Fibroblast of the aortic adventitia (primary cell): ENCODE data around the gene POLR2J. TPM values are rescaled to one million over a fixed set of nuclear protein-coding genes. Genes with fewer than 3 reads are reported as not detected.

Experiments
- DNase-seq: peaks from one replicate; pipeline ENCODE4 v3.0.0-alpha.2; 2010; ENCODE audit warnings: low read depth
- H3K4me3 ChIP-seq: 2 replicates; pipeline ENCODE4 v1.5.1; 2011; ENCODE audit warnings: low read depth, mild to moderate bottlenecking, control low read depth, low read length, moderate library complexity
- total RNA-seq: library from RNA; depleted of rRNA; stranded (reverse); fragments of >200 nt; gene quantifications from 2 replicates; pipeline ENCODE4 v1.2.3, GENCODE V29; 2012; ENCODE audit warnings: low replicate concordance
- TF ChIP-seq, protein P1 (sequence below): IDR thresholded peaks from 2 replicates; pipeline ENCODE4 v1.5.1; 2011; ENCODE audit warnings: mild to moderate bottlenecking, low read length, control low read depth, inconsistent platforms; ENCODE audit not compliant: insufficient read depth

Gene POLR2J
- total RNA-seq, 1 donor, result 34.0 TPM

DNA sequence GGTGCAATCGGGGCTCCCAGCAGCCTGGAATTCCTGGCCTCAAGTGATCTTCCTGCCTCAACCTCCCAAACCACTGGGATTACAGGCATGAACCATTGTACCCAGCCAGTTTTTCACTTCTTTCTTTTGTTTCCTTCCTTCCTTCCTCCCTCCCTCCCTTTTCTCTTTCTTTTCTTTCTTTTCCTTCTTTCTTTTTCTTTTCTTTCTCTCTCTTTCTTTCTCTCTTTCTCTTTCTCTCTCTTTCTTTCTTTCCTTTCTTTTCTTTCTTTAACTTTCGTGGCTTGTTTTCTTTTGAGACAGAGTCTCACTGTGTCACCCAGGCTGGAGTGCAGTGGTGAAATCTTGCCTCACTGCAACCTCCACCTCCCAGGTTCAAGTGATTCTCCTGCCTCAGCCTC is 33.0 kb downstream of the POLR2J start:
- TF ChIP-seq, protein P1, sequence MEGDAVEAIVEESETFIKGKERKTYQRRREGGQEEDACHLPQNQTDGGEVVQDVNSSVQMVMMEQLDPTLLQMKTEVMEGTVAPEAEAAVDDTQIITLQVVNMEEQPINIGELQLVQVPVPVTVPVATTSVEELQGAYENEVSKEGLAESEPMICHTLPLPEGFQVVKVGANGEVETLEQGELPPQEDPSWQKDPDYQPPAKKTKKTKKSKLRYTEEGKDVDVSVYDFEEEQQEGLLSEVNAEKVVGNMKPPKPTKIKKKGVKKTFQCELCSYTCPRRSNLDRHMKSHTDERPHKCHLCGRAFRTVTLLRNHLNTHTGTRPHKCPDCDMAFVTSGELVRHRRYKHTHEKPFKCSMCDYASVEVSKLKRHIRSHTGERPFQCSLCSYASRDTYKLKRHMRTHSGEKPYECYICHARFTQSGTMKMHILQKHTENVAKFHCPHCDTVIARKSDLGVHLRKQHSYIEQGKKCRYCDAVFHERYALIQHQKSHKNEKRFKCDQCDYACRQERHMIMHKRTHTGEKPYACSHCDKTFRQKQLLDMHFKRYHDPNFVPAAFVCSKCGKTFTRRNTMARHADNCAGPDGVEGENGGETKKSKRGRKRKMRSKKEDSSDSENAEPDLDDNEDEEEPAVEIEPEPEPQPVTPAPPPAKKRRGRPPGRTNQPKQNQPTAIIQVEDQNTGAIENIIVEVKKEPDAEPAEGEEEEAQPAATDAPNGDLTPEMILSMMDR, result no peak
- no peak for DNase-seq
- H3K4me3 ChIP-seq, result no peak overlapping the region

DNA sequence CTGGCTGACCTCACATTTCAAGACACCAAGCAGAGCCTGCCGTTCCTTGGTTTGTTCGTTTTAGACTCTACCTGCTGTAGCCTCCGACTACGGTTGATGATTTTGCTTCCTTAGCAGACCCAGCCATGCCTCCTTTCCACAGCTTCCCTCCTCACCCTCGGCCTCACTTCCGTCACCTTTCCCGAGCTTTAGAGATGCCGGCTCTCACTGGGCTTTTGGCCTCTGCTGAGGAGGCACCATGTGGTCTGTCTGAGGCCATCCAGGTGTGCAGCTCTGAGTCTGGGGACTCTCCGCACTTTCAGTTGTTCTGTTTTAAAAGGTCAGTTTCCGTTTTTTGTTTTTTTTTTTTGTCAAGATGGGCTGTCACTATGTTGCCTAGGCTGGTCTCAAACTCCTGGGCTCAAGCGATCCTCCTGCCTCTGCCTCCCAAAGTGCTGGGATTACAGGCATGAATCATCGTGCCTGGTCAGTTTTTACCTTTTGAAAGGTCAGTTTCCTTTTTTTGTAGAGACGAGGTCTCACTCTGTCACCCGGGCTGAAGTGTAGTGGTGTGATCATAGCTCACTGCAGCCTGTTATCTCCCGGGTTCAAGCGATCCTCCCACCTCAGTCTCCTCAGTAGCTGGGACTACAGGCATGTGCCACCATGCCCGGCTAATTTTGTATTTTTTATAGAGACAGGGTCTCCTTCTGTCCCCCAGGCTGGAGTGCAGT is 33.6 kb downstream of the POLR2J start:
- DNase-seq, result no peak
- no peak overlapping the region for H3K4me3 ChIP-seq
- TF ChIP-seq, protein P1, result no peak

DNA sequence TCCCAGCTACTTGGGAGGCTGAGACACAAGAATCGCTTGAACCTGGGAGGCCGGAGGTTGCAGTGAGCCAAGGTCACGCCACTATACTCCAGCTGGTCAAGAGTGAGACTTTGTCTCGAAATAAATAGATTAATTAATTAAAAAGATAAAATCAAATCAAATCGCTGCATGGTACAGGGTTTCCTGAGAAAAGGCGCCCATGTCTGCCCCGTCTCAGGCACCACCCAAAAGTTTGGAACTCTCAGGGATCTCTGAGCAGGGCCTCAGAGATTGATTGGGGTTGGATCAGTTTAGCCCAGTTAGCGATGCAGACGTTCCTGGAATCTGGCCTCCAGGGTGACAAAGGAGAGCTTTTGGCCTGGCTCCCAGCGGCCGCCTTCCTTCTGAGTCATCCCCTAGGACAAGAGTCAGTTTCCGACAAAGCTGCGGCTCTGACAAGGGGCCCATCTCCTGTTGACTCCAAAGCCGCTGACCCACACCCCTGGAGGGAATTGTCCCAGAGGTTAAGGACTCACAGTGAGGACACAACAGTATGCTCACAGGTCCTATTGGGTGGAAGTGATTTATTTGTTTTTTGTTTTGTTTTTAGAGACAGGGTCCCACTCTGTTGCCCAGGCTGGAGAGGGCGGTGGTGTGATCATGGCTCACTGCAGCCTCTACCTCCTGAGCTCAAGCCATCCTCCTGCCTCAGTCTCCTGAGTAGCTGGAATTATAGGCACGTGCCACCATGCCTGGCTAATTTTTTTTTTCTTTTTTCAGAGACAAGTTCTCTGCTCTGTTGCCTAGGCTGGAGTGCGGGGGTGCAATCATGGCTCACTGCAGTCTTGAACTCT is 38.5 kb downstream of the POLR2J start:
- DNase-seq, result peak; percentile 55
- TF ChIP-seq, protein P1, result no peak
- no peak overlapping the region for H3K4me3 ChIP-seq

DNA sequence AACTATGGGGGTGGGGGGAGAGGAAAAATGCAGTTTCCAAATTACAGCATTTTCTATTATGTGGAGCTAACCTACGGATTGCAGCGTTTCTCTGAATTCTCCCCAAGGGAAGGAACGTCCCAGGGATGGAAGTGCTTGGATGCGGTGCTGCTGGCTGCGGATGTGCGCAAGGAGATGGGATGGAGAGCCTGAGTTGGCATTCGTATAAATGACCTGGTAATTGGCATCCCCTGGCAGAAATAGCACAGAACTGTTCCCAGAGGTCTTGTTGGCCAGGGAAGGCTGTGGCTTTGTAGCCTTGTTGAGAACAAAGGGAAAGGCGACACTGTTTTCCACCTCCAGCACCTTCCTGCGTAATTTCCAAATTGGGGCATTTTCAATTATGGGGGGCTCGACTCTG is 42.6 kb downstream of the POLR2J start:
- TF ChIP-seq, protein P1, result no peak
- DNase-seq, result no peak
- H3K4me3 ChIP-seq, result no peak overlapping the region

DNA sequence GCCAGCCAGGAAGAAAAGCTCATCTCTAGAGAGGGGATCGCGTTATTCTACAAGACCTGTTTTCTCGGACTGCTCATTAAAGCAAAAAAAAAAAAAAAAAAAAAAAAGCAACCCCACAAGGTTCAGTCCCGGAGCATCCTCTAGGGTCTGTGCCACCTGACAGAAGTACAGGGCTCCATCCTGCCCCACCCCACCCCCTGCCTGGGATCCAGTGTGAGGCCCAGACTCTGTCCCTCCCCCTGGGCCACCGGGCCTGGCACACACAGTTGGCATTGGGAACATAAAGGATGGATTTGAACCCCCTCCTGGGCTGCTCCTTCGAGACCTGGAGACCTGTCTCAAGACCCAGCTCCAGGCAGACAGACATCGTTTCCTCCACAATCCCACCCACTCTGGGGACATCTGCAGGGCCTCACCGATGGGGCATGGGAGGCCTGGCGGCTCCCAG is 44.7 kb downstream of the POLR2J start:
- DNase-seq, result peak; percentile 42
- H3K4me3 ChIP-seq, result peak overlapping the region; percentile 76
- TF ChIP-seq, protein P1, result no peak

DNA sequence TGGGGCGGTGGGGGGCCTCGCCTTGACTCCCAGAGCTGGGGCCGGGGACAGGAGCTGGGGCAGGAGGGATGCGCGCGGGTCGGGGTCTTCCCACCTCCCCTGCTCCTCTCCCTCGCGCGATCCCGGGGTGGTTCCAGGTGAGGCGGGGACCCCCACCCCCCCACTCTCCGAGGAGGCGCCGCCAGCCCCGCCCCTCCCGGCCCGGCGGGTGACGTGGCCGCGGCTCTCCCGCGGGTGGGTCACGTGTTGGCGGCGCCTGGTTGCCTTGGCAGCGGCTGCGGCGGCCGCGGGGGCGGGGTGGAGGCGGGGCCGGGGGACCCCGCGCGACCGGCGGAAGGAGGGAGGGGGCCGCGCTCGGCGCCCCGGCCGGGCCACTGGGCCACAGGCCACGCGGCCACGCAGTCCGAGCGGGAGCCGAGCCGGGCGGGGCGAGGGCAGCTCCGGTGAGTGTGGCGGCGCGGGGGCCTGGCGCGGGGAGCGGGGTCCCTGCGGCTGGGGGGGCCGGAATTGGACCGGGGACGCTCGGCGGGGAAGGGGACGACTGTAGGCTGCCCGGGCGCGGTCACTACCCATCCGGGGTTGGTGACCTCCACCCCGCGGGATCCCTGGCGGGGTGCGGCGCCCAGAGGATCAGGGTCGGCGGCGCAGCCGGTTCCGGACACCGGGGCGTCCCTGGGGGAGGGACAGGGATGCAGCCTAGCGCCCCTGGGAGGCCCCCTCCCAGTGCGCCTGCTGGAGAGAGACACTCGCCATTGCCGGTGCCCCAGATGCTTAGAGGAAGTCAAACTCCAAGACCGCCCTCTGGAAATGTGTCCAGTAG is 45.3 kb downstream of the POLR2J start, which contains the start of gene ORAI2:
TSS of gene ORAI2 (plus strand) at position 357 of the 820 bp plus-strand sequence. CDS start 5,382 bp downstream, outside the sequence.
- H3K4me3 ChIP-seq, result peak within 1 kb of the TSS; percentile 76
- DNase-seq, result peak; percentile 45
- TF ChIP-seq, protein P1, result no peak
